Tibial nerve (tissue), 4 donors: ENCODE measurements around the gene ARL2BP.

Source experiments
- EP300 ChIP-seq, 2 donors: sonication (generic); formaldehyde crosslinking; IDR thresholded peaks; one replicate each; pipeline ENCODE4 v1.6.1; 2017; ENCODE audit warnings: antibody characterized with exemption in 2 of 2, mild to moderate bottlenecking in 1 of 2
- POLR2A ChIP-seq, 2 donors: fragments of 450-650 bp; IDR thresholded peaks; one replicate each; pipeline ENCODE4 v1.6.1; 2017; ENCODE audit warnings: antibody characterized with exemption in 2 of 2, mild to moderate bottlenecking in 2 of 2, moderate library complexity in 2 of 2
- TF ChIP-seq, protein P1 (sequence below), 5 experiments: fragments of 200-600 bp in 3 of 5; fragments of 450-650 bp in 2 of 5; sonication (generic) in 3 of 5; IDR thresholded peaks; one replicate each; pipeline ENCODE4 v1.5.1; 2016 to 2019; ENCODE audit warnings: antibody characterized with exemption in 5 of 5, mild to moderate bottlenecking in 3 of 5, moderate library complexity in 2 of 5

DNA sequence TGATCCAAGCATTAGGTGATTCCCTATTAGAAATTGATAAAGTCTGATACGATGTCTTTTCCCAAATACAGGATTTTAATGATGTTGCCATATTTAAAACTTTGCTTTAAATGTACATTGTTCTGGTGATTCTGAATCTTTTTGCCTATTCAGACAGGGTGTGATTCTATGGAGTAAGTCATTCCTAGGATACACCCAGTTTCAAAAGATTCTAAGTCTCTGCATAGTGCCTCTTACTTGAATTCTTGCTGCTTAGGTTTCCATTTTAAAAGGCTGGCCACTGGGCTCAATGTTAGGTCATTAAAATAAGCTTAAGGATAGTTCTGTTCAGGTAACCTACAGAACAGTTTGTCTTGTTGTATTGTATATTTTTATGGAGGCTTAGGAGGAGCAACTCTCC, 22.0 kb upstream of the ARL2BP start:
- TF ChIP-seq POLR2A (IDR thresholded peaks at IDR 0.05) (no peak), EP300 (IDR thresholded peaks at IDR 0.05) (no peak)
- TF ChIP-seq, protein P1, sequence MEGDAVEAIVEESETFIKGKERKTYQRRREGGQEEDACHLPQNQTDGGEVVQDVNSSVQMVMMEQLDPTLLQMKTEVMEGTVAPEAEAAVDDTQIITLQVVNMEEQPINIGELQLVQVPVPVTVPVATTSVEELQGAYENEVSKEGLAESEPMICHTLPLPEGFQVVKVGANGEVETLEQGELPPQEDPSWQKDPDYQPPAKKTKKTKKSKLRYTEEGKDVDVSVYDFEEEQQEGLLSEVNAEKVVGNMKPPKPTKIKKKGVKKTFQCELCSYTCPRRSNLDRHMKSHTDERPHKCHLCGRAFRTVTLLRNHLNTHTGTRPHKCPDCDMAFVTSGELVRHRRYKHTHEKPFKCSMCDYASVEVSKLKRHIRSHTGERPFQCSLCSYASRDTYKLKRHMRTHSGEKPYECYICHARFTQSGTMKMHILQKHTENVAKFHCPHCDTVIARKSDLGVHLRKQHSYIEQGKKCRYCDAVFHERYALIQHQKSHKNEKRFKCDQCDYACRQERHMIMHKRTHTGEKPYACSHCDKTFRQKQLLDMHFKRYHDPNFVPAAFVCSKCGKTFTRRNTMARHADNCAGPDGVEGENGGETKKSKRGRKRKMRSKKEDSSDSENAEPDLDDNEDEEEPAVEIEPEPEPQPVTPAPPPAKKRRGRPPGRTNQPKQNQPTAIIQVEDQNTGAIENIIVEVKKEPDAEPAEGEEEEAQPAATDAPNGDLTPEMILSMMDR (IDR thresholded peaks at IDR 0.05), result no peak
